NAMALWA (cell line): ENCODE data around the gene GALNT7.
A peak's percentile ranks its signal among the peaks of the same experiment; 100 is the strongest.

ENCODE experiments used
- DNase-seq: peaks from one replicate; pipeline ENCODE4 v3.0.0-alpha.2; 2015; ENCODE audit warnings: low spot score

Gene GALNT7

GRCh38 chr4:173265751-173266150, 97.1 kb downstream of the GALNT7 start:
- DNase-seq, result no peak

- no peak for DNase-seq
Measured at GRCh38 chr4:173267711-173268110, 99.1 kb downstream of the GALNT7 start.

DNA sequence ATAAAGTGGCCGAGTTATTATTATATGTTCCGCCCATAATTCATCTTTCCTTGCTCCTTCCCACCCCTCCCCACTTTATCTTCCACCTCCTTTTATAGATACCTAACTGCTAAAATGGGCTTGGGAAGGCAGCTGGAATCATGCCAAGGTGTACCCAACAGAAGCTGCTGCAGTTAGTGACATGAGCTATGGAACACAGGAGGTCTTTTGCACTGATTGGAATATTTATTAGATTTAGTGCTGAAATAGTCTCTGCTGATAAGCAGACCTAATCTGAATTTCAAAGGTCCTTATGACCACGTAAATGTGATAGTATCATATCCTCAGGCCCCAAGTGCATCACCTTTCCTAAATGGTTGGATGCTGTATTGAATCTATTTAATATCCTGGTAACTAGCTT, 100.7 kb downstream of the GALNT7 start:
- no peak for DNase-seq

DNA sequence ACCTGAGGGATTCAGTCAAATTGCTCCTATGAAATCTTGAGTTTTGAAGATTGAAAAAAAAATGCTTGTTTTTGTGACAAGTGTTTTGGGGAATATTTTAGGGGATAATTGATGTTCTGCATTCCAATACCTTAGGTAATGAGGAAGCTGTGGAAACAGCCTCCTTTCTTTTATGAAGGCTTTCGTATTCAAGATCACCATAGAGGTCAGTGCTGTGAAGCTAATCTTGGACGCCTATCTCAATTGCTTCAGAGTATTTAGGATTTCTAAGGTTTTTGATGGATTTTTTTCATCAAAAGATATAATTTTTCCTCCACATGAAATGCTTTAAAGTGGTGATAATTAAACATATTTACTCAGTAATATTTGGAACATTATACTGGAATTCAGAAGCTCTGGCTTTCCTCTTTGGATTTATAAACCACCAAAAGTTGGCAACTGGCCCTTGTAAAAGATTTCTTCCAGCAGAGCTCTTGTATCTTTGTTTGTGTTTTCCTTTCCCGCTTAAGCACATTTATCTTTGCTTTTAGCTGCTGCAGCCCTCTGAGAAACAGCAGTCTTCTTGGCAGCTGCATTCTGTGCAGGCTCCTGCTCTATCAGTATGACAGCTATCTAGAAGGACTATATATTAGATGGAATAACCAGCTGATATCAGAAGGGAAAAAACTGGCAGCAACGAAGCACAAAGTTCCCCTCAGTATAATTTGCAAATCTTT, 101.9 kb downstream of the GALNT7 start:
- DNase-seq, result no peak

GRCh38 chr4:173272314-173272713, 103.7 kb downstream of the GALNT7 start:
- no peak for DNase-seq

DNA sequence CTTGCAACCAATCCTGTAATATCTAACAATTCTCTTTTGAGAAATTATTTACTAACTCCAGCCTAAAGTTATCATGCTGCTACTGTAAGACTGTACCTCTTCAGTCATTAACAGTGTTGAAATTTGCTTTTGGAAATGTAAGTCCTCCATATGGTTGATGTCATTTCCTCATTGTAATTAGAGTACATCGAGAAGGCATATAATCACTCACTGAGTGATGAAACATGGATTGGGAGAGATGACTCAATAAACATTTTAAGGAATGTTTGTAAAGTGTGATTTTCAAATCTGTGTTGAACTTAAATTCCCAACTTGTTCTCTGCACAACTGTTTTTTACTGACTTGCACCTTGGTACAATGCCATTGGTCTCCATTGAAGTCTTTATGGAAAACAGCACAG, 104.4 kb downstream of the GALNT7 start:
- DNase-seq, result no peak

GRCh38 chr4:173273941-173274340, 105.3 kb downstream of the GALNT7 start:
- no peak for DNase-seq

GRCh38 chr4:173274744-173275143, 106.1 kb downstream of the GALNT7 start:
- DNase-seq, result no peak

DNA sequence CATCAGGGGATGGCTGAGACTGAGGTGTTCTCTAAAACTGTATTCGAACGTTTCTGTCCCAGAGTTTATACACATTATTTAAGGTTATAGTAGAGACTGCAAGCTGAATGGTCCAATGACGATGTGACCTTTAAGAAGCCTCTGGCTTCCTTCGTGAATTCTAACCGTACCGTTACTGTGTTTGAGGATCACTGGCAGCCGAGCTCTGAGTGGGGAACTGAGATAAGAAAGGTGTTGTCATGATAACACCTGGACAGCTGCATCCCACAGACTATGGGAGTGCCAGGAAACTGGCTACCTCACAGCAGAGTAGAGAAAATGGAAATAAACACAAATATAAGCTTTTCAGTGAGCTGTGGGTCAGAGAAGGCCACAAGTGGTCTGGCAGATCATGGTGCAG, 106.5 kb downstream of the GALNT7 start:
- no peak for DNase-seq

DNA sequence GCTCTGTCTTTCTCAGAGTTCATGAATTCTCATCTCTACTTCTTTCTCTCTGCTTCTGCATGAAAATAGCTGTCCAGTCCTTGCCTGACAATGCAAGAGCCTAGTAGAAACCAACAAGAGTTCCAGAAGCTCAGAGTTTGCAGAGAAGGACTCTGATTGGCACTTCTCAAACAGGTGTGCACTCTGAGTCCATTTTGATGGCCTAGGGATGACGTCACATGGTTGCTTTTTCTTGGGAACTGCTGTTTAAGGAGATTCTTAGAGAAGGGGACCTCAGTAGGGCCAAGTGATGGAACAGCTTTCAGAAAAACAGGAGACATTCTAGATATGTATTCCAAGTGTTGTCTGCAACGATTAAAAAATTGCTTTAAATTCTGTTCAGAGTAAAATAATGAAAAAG, 108.7 kb downstream of the GALNT7 start:
- no peak for DNase-seq

DNA sequence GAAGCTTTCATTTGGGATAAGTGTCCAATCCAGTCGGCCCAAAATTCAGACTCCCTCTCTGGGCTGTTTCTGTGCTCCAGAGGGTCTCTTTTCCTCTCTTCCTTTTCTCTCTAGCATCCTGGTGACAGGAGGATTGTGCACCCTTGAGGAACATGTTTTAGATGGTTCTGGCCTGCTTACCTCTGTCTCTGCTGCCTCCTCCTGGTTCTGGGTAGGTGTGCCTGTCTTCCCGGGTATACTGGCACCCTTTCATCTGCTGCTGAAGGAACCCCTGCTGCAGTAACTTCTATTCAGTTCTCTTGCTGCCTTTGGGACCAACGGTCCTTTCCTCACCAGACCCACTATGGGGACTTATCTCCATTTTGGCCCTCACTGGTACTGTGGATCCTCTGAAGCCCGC, 112.4 kb downstream of the GALNT7 start:
- DNase-seq, result no peak

DNA sequence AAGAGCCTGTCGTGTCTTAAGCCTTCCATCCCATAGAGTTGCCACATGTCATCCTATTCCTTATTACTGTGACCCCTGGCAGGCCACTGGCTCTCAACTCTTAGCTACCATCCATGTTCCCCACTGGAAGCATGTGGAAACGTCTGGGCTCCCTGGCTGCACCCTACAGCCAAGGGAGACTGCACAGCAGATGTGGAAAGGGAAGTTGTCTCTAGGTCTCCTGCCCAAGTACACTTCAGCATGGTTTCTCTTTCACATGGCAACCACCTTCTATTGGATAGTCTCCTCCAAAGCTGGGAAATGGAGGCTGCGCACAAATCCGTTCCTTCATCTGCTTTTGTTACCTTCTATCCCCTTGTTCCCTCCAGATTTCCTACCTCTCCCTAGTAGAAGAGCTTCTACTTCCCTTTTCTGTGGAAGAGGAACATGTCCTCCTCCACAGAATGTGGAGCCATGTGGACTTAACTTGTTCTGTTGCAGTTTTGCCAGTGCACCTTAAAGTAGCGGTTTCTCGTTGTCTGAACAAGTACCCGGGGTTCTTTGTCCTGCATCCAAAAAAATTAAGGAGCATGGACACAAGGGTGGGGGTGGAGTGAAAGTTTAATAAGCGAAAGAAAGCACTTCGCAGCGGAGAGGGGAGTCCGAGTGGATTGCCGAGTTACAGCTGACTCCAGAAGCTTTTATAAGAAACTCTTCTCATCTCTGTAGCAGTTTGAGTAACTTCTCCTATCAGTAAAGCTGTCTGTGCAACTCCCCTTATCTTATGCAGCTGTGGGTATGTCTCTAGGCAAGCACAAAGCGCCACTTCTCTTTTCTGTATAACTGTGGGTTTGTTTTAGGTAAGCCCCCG, 113.0 kb downstream of the GALNT7 start:
- no peak for DNase-seq

- DNase-seq, result no peak
Measured at GRCh38 chr4:173282256-173282562, 113.6 kb downstream of the GALNT7 start.

DNA sequence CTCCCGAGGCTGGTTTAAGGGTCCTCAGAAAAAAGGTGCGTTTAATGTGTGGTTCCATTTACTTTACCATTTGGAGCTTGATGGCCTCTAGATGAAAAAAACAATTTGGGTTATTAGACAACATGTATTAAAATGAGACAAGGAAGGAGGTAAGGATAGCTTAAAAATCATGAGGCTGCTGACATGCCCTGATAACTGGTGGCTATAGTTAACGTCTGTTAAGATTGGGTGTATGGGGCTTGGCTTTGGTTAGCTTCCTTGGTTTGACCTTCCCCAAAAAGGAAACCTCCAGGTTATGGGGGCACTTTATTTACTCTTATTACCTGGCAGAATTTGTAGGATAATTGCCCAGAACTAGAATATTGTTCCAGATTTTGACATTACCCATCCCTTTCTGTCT, 114.0 kb downstream of the GALNT7 start:
- DNase-seq, result no peak

GRCh38 chr4:173284463-173284862, 115.9 kb downstream of the GALNT7 start:
- DNase-seq, result no peak

DNA sequence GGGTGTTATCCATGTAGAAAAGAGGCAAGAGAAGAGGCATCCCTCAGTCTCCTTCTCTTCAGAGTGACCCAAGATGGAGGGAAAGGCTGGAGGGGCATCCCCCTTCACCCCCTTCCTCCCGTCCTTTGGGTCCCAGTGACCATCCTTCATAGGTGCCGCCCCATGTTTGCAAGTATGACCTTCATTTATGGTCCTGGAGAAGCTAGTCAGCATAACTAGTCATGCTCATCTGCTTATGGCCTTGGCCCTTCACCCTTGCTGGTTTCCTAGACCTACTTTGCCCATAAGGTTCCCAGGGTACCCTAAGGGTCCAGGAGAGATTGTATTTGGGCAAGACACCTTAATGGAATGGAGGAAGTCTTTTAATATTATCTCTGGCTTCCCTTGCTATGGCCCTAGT, 118.9 kb downstream of the GALNT7 start:
- DNase-seq, result no peak

DNA sequence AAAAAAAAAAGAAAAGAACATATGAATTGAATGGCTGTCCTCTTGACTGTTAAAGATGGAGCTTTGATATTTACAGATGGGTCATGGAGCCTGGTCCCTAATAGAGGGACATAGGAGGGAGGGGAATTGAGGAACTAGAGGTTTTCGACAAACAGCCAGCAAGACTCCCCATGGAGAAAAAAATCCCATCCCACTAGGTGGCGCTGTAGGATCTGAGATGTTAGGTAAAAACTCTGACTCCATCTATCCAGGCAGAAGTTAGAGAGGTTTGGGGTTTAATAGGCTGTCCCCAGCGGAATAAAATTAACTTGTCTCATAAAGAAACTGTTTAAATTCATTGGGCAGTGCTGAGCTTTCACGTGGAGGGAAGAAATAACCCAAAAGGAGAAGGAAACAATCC, 119.7 kb downstream of the GALNT7 start:
- DNase-seq, result peak; percentile 76

GRCh38 chr4:173288698-173289352, 120.2 kb downstream of the GALNT7 start:
- DNase-seq, result no peak

GRCh38 chr4:173289353-173289727, 120.7 kb downstream of the GALNT7 start:
- no peak for DNase-seq

DNA sequence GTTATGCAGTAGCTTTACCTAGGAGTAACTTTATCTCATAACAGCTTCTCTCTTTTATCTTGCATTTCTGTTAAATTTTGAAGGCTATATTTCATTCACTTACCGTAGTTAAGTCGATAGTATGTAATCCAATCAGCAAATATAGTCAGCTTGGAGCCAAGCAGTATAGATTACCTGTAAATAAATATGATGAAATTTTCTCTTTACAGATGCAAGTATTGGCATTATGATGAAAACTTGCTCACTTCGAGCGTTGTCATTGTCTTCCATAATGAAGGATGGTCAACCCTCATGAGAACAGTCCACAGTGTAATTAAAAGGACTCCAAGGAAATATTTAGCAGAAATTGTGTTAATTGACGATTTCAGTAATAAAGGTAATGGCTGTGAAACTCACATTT, 123.3 kb downstream of the GALNT7 start:
- no peak for DNase-seq

- DNase-seq, result no peak
Measured at GRCh38 chr4:173293663-173294062, 125.1 kb downstream of the GALNT7 start.

- DNase-seq, result no peak
Measured at GRCh38 chr4:173294444-173294843, 125.8 kb downstream of the GALNT7 start.

- peak; percentile 63 for DNase-seq
Measured at GRCh38 chr4:173301518-173302201, 133.0 kb downstream of the GALNT7 start.
